ENCODE data around the gene NDUFC1. TPM values are rescaled to one million over a fixed set of nuclear protein-coding genes. Genes with fewer than 3 reads are reported as not detected.
"Not testable (repeated sequence)": the region's sequence is repeated elsewhere in the genome, so short reads cannot be mapped to it uniquely, and the experiment has no call there.

The NDUFC1 gene
- total RNA-seq, 1 donor from 2014 or later: 16.5 TPM

DNA sequence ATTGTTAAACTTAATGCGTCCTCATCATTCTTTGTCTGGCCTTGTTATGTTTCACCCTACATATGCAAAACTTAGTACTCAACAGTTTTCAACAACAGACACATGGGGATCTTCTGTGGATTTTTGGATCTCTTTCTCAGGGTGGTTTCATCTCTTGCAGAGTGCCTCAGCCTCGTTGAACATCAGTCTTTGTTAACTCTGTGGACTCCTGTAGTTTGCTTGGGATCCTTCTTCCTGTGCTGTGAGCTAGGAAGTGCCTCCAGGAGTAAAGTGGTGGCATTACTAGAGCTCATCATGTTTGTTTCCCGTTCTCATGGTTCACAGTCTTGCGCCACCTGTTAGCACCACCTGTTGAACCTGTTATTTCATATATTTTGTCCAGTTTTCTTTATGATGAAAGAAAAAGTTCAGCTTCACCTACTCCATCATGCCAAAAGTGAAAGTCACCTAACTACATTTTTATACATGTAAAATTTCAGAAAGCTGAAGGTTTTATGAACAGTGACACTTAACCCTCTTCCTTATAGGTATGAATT lies 27.5 kb upstream of the NDUFC1 start:
- TF ChIP-seq, protein P1, sequence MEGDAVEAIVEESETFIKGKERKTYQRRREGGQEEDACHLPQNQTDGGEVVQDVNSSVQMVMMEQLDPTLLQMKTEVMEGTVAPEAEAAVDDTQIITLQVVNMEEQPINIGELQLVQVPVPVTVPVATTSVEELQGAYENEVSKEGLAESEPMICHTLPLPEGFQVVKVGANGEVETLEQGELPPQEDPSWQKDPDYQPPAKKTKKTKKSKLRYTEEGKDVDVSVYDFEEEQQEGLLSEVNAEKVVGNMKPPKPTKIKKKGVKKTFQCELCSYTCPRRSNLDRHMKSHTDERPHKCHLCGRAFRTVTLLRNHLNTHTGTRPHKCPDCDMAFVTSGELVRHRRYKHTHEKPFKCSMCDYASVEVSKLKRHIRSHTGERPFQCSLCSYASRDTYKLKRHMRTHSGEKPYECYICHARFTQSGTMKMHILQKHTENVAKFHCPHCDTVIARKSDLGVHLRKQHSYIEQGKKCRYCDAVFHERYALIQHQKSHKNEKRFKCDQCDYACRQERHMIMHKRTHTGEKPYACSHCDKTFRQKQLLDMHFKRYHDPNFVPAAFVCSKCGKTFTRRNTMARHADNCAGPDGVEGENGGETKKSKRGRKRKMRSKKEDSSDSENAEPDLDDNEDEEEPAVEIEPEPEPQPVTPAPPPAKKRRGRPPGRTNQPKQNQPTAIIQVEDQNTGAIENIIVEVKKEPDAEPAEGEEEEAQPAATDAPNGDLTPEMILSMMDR (IDR thresholded peaks at IDR 0.05): no peak
- TF ChIP-seq POLR2A (IDR thresholded peaks at IDR 0.05) (no peak), POLR2AphosphoS5 (IDR thresholded peaks at IDR 0.05; ENCODE audit: insufficient read depth in 1 of 2, low read depth in 1 of 2) (no peak)
- Histone ChIP-seq H3K36me3 (peaks cover 0 to 13% of the 10 kb centered on the region in 2 donors), H3K4me3 (no peak overlapping the region), H3K9me3 (no peaks in the 10 kb centered on the region), H3K4me1 (peaks cover 5% of the 10 kb centered on the region), H3K27ac (no peak overlapping the region), H3K27me3 (no peaks in the 10 kb centered on the region)
- intact Hi-C loops (cut with DNase I): no loop called here
- no peak for DNase-seq (ENCODE audit: extremely low spot score in 2 of 2)

DNA sequence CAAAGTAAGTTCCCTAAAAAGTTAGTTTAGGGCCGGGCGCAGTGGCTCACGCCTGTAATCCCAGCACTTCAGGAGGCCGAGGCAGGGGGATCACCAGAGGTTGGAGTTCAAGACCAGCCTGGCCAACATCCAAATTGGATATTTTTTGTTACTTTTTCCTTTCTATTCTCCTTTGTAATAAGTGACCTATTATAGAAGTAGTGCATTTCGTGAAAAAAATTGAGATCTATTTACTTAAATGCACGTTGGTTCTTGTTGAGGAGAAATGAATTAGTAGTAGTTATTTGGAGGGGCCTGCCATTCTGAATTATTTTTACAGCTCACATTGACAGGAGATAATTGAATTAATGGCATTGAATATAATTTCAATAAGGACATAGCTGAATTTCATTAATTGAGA lies 22.3 kb upstream of the NDUFC1 start:
- DNase-seq (ENCODE audit: extremely low spot score in 2 of 2): no peak
- peaks cover 0 to 13% of the 10 kb centered on the region in 2 donors for H3K36me3 ChIP-seq
- H3K27ac ChIP-seq: no peak overlapping the region
- peaks cover 22% of the 10 kb centered on the region for H3K4me1 ChIP-seq
- no peaks in the 10 kb centered on the region for H3K9me3 ChIP-seq
- intact Hi-C loops (cut with DNase I): no loop called here
- TF ChIP-seq, protein P1 (IDR thresholded peaks at IDR 0.05): no peak
- no peak for TF ChIP-seq POLR2A (IDR thresholded peaks at IDR 0.05)
- TF ChIP-seq POLR2AphosphoS5 (IDR thresholded peaks at IDR 0.05; ENCODE audit: insufficient read depth in 1 of 2, low read depth in 1 of 2): no peak
- no peak overlapping the region for H3K4me3 ChIP-seq
- no peaks in the 10 kb centered on the region for H3K27me3 ChIP-seq

- intact Hi-C loops (cut with DNase I); H3K9me3 ChIP-seq; H3K4me3 ChIP-seq; DNase-seq (ENCODE audit: extremely low spot score in 2 of 2); H3K36me3 ChIP-seq; H3K27ac ChIP-seq; H3K27me3 ChIP-seq: not testable (repeated sequence)
- H3K4me1 ChIP-seq: peaks cover 22% of the 10 kb centered on the region
Measured at GRCh38 chr4:139322541-139322940, 20.3 kb upstream of the NDUFC1 start.

DNA sequence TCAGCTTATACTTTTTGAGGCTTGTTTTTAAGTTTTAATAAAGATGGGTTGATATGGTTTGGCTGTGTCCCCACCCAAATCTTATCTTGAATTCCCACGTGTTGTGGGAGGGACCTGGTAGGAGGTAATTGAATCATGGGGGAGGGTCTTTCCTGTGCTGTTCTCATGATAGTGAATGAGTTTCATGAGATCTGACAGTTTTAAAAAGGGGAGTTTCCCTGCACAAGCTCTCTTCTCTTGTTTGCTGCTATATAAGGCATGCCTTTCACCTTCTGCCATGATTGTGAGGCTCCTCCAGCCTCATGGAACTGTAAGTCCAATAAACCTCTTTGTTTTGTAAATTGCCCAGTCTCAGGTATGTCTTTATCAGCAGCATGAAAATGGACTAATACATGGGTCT lies 19.8 kb upstream of the NDUFC1 start:
- H3K27ac ChIP-seq; DNase-seq (ENCODE audit: extremely low spot score in 2 of 2); H3K27me3 ChIP-seq; H3K4me3 ChIP-seq; intact Hi-C loops (cut with DNase I); H3K9me3 ChIP-seq; H3K36me3 ChIP-seq: not testable (repeated sequence)
- peaks cover 22% of the 10 kb centered on the region for H3K4me1 ChIP-seq

GRCh38 chr4:139319571-139319970 lies 17.3 kb upstream of the NDUFC1 start:
- intact Hi-C loops (cut with DNase I): no loop called here
- H3K4me1 ChIP-seq: peaks cover 25% of the 10 kb centered on the region

GRCh38 chr4:139317635-139318034 lies 15.4 kb upstream of the NDUFC1 start:
- Histone ChIP-seq H3K27ac (no peak overlapping the region), H3K9me3 (no peaks in the 10 kb centered on the region), H3K4me3 (no peak overlapping the region), H3K36me3 (no peaks in the 10 kb centered on the region), H3K4me1 (peaks cover 24% of the 10 kb centered on the region), H3K27me3 (no peaks in the 10 kb centered on the region)
- intact Hi-C loops (cut with DNase I): no loop called here
- DNase-seq (ENCODE audit: extremely low spot score in 2 of 2): no peak
- TF ChIP-seq, protein P1 (IDR thresholded peaks at IDR 0.05): no peak
- TF ChIP-seq POLR2A (IDR thresholded peaks at IDR 0.05) (no peak), POLR2AphosphoS5 (IDR thresholded peaks at IDR 0.05; ENCODE audit: insufficient read depth in 1 of 2, low read depth in 1 of 2) (no peak)

More at GRCh38 chr4:139319571-139319970, 17.3 kb upstream of the NDUFC1 start:
- Histone ChIP-seq H3K9me3 (no peaks in the 10 kb centered on the region), H3K4me3 (no peak overlapping the region), H3K27ac (no peak overlapping the region), H3K36me3 (no peaks in the 10 kb centered on the region), H3K27me3 (no peaks in the 10 kb centered on the region)
- no peak for TF ChIP-seq POLR2AphosphoS5 (IDR thresholded peaks at IDR 0.05; ENCODE audit: insufficient read depth in 1 of 2, low read depth in 1 of 2)
- TF ChIP-seq POLR2A (IDR thresholded peaks at IDR 0.05): no peak
- TF ChIP-seq, protein P1 (IDR thresholded peaks at IDR 0.05): no peak
- no peak for DNase-seq (ENCODE audit: extremely low spot score in 2 of 2)
